Glomerular endothelial cell (primary cell): ENCODE data around the gene LMTK3. TPM values are rescaled to one million over a fixed set of nuclear protein-coding genes. Genes with fewer than 3 reads are reported as not detected.

Source experiments
- DNase-seq: peaks from one replicate; pipeline ENCODE4 v3.0.0-alpha.2; 2011; ENCODE audit warnings: low read depth, low spot score; ENCODE audit errors: extremely low read depth
- total RNA-seq: library from RNA; depleted of rRNA; stranded (reverse); fragments of >200 nt; gene quantifications from 2 replicates; pipeline ENCODE4 v1.2.3, GENCODE V29; 2015

LMTK3 gene
- total RNA-seq, 1 donor from 2014 or later = not detected

DNA sequence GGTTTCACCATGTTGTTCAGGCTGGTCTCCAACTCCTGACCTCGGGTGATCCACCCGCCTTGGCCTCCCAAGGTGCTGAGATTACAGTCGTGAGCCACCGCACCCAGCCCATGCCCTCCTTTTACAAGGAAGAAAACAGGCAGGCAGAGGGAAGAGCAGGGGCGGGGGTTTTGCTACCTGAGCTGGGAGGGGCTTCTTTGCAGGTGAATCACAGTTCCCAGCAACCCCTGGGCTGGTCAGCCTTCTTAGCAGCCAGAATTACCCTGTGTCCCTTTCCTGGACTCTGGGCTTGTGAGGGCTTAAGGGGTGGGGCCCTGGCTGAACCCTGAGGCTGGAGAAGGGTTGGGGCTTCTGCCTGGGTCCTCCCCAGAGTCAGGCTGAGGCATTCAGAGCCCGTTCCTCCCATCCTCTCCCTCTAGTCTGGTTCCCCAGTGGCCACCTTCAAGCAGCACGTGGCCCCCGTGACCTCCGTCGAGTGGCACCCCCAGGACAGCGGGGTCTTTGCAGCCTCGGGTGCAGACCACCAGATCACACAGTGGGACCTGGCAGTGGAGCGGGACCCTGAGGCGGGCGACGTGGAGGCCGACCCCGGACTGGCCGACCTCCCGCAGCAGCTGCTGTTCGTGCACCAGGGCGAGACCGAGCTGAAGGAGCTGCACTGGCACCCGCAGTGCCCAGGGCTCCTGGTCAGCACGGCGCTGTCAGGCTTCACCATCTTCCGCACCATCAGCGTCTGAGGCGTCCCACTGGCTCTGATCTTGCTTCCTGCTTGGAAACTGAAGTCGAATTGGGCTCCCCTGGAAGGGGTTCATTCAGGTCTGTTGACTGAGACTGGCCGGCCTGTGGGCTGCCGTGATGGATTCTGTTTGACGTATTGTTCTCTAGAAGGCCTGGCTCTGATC is 59.1 kb downstream of the LMTK3 start:
- DNase-seq = no peak

DNA sequence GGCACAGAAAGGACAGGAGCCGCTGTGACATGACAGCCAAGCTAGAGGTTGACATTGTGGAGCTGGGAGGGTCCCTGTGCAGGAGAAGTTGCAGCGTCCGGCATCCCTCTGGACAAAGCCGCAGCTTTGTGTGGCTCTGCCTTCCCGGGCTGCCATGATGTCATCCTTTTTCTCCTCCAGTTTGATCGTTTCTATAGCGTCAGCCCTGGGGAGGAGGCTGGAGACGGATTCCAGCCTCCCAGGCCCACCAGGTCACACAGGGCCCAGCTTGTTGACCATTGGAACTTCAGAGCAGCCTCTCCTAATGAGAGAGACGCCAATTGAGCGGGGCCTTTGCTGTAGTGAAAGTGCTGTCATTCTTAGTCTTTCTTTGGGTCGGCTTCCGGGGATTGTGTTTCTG is 60.0 kb downstream of the LMTK3 start:
- no peak for DNase-seq

DNA sequence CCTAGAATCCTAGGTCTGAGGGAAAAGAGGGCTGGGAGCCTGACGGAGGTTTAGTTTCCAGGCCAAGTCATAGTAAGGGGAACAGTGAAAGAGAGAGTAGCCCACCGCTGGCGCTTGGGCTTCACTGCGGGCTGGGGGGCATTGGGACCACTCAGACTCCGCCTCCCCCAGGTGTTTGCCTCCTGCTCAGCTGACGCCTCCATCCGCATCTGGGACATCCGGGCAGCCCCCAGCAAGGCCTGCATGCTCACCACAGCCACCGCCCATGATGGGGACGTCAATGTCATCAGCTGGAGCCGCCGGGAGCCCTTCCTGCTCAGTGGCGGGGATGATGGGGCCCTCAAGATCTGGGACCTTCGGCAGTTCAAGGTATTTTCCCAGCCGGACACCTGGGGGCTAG is 60.8 kb downstream of the LMTK3 start:
- DNase-seq = no peak

DNA sequence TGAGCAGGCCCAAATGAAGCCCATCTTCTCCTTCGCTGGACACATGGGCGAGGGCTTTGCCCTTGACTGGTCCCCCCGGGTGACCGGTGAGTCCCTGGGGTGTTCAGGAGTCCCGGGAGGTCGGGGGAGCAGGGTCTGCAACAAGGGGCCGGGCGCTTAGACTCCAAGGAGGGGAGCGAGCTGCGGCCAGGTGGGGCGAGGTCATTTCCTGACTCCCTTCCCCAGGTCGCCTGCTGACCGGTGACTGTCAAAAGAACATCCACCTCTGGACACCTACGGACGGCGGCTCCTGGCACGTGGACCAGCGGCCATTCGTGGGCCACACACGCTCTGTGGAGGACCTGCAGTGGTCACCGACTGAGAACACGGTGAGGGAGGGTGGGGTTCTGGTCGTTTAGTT is 61.2 kb downstream of the LMTK3 start:
- no peak for DNase-seq

DNA sequence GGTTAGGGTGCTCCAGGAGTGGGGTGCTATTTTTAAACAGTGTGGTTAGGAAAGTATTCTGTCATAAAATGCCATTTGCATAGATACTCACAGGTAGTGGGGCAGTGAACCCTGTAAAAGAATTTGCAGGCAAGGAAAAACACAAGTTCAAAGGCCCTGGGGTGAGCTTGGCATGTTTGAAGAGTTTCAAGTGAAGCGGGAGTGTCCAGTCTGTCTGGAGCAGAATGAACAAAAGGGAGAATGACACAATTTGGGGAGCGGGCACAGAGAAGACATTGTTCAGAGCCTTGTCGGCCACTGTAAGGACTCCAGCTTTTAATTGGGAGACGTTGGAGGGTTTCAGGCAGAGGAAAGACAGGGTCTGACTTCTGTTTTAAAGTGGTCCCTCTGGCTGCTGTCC is 63.1 kb downstream of the LMTK3 start:
- DNase-seq = no peak

DNA sequence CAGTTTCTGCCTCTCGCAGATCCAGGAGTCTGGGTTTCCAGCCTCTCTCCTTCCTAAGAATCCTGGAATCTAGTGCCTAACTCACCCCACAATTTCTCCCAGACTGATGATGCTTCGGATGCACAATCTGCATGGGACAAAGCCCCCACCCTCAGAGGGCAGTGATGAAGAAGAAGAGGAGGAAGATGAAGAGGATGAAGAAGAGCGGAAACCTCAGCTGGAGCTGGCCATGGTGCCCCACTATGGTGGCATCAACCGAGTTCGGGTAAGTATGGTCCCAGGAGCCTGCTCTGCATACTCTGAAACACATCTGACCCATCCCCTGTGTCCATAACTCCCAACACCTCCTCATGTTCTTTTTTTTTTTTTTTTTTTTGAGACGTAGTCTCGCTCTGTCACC is 65.1 kb downstream of the LMTK3 start:
- no peak for DNase-seq

DNA sequence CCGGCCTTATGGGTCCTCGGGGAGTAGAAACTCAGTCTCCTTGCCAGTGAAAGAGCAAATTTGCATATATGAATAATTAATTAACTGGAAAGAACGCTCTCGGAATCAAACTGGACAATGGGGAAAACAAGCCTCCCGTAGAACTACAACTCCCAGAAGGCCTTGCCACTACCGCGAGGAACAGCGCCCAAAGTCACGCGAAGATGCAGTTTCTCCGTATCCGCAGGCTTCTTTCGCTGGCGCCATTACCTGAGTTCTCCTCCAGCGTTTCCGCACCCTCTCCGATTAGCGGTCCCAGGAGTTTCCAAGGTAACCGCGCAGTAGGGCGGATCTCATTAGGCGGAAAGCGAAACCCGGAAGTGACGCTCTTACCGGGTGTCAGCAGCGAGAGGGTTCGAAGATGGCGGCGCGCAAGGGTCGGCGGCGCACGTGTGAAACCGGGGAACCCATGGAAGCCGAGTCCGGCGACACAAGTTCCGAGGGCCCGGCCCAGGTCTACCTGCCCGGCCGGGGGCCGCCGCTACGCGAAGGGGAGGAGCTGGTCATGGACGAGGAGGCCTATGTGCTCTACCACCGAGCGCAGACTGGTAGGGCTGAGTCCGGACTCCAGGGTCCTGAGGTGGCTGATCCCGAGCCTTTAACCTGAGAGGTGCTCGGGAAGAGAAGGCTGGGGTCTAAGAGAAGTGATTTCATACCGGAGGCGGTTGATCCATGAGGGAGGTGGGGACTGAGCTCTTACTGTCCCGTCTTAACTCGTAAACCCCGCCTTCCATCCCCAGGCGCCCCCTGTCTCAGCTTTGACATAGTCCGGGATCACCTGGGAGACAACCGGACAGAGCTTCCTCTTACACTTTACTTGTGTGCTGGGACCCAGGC is 65.8 kb downstream of the LMTK3 start, which contains the start of gene GRWD1:
Gene GRWD1, plus strand, starts transcription at position 378 of the 876 bp plus-strand sequence. Its CDS starts 23 bp downstream, at position 401.
- DNase-seq = peak; percentile 82

DNA sequence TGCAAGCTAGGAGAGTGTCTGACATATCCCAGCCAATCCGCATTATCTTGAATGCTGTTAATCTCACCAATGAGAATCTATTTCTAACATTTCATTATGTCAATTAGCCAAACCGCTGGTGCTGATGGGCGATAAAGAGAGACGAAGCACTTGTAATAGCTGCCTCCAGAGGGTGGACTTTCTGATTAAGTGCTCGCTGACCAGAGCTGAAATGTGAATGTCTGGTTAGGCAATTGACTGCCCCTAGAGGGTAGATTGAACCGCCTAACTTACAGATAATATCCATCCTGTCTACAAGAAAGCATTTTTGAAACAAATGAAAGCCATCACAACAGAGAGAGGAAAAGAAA is 66.4 kb downstream of the LMTK3 start:
- peak; percentile 88 for DNase-seq

DNA sequence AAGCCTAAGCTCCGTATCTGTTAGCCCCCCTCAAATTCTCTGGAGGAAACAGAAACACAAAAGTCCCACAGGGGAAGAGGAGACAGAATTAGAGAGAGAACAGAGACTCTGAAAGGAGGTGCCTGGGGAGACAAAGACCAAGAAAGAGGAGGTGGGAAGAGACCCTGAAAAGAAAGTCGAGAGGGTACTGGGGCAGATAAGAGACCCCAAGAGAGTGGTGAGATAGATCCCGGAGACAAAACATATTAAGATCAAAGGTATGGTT is 66.8 kb downstream of the LMTK3 start:
- DNase-seq = no peak

DNA sequence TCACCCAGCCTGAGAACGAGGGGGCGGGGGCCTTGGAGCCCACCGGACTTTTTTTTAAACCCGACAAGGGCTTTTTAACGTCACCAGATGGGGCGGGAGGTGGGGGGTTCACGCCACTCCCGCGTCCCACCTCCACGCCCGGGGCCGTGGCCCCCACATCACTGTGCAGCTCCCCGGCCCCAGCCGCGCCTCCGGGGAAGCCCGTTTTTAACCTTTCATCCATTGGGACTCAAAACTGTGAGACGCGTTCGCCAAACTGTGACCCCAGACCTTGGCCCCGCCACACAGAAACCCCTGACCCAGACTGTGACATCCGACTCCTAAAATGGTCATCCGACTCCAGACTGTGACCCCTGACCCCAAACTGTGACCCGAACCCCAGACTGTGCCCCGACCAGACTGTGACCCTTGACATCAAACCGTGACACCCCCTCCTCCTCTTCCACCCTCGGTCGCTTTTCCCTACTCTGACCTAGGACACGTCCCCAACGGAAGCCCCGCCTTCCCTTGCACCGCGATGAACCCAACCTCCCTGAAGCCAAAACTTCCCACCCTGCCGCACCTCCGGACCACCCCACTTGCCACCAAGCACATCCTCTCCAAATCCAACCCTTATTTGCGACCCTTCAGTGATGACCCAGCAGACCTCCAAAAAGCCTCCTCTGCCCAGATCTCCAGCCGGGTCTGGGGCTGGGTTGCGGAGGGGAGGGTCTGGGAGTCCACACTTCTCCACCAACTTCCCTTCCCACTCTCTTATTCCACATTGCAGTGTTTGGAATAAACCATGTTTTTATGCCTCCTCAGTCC is 67.3 kb downstream of the LMTK3 start:
- no peak for DNase-seq

DNA sequence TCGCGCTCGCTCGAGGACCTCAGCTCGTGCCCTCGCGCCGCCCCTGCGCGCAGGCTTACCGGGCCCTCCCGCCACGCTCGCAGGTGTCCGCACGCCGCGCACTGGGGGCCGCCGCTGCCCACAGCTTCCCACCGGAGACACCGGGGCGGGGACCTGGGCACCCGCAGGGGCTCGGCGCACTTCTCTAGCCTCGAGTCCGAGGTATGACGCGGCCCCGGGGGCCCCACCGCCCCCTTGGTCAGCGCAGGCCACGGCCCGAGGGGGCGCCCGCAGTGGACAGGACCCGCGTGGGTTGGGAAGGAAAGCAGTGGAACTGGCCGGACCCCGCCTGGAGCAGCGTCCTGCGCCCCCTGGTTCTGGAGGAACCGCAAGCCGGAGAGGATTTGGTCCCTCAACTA is 67.9 kb downstream of the LMTK3 start:
- DNase-seq = no peak

DNA sequence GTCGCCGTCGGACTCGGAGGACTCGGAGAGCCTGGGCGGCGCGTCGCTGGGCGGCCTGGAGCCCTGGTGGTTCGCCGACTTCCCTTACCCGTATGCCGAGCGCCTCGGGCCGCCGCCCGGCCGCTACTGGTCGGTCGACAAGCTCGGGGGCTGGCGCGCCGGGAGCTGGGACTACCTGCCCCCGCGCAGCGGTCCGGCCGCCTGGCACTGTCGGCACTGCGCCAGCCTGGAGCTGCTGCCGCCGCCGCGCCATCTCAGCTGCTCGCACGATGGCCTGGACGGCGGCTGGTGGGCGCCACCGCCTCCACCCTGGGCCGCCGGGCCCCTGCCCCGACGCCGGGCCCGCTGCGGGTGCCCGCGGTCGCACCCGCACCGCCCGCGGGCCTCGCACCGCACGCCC is 68.4 kb downstream of the LMTK3 start:
- no peak for DNase-seq

DNA sequence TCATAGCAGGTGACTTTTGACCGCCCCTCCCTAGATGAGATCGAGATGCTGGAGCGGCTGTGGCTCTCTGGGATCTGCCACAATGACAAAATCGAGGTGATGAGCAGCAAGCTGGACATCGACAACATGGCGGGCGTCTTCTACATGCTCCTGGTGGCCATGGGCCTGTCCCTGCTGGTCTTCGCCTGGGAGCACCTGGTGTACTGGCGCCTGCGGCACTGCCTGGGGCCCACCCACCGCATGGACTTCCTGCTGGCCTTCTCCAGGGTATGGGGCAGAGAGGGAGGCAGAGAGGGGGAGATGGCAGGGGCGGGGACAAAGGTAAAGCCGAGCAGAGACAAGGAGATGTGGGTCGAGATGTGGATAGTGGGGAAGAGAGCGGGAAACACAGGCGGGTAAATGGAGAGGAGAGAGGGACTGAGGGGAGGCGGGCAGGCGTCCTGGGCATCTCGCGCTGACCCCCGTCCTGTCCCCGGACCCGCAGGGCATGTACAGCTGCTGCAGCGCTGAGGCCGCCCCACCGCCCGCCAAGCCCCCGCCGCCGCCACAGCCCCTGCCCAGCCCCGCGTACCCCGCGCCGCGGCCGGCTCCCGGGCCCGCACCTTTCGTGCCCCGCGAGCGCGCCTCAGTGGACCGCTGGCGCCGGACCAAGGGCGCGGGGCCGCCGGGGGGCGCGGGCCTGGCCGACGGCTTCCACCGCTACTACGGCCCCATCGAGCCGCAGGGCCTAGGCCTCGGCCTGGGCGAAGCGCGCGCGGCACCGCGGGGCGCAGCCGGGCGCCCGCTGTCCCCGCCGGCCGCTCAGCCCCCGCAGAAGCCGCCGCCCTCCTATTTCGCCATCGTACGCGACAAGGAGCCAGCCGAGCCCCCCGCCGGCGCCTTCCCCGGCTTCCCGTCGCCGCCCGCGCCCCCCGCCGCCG is 69.3 kb downstream of the LMTK3 start:
- no peak for DNase-seq

DNA sequence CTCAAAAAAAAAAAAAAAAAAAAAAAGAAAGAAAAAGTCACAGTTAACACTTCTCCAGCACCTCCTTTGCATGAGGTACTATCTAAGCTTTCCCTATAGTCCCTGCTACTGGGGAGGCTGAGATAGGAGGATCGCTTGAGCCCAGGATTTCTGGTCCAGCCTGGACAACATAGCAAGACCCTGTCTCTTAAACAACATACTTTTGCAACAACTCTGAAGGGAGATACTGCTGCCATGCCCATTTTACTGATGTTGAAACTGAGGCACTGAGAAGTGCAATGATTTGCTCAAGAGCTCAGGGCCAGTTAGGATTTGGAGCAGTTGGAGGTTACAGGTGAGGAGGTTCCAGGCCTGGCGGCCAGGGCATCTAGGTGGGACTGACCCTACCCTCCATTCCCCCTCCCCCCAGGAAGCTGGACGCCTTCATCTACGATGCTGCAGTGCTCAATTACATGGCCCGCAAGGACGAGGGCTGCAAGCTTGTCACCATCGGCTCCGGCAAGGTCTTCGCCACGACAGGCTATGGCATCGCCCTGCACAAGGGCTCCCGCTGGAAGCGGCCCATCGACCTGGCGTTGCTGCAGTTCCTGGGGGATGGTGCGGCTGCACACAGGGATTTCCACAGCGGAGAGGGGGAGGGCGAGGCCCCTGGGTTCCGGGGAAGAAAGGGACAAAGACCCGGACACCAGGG is 70.1 kb downstream of the LMTK3 start:
- DNase-seq = no peak

DNA sequence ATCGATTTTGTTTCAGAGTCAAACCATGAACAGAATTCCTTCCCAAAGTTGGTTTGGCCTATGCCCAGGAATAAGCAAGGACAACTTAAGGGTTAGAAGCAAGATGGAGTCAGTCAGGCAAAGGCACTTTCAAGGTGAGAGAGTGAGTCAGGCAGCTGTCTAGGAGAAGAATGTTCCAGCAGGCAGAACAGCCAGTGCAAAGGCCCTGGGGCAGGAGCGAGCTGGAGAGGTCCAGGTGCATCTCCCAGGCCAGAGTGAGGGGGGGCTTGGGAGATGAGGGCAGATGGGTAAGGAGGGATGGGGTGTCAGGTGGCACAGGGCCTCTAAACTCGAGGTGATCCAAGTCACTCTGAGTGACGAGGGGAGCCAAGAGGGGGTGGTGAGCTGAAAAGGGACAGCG is 75.0 kb downstream of the LMTK3 start:
- DNase-seq = no peak

Other genes with a start within 250 kb of the LMTK3 start
- 0.23 and 1.2 TPM in 2 replicates for gene ZNF114, start 241.8 kb downstream of the LMTK3 start, total RNA-seq
- gene EMP3, start 186.3 kb downstream of the LMTK3 start, total RNA-seq = 37.7 and 44.7 TPM in 2 replicates
- gene TMEM143, start 147.9 kb downstream of the LMTK3 start, total RNA-seq = 5.1 and 6.8 TPM in 2 replicates
- gene SYNGR4, start 147.5 kb downstream of the LMTK3 start, total RNA-seq = not detected in 2 replicates
- 174 and 177 TPM in 2 replicates for gene KDELR1, start 120.3 kb downstream of the LMTK3 start, total RNA-seq
- gene GRIN2D, start 118.2 kb downstream of the LMTK3 start, total RNA-seq = 0.53 and 0.76 TPM in 2 replicates
- gene GRWD1, start 65.9 kb downstream of the LMTK3 start, total RNA-seq = 34.2 and 35.7 TPM in 2 replicates
- 0.73 and 1.2 TPM in 2 replicates for gene KCNJ14, start 56.3 kb downstream of the LMTK3 start, total RNA-seq
- gene CYTH2, start 42.5 kb downstream of the LMTK3 start, total RNA-seq = 78.1 and 91.0 TPM in 2 replicates
- gene SULT2B1, start 40.3 kb upstream of the LMTK3 start, total RNA-seq = 0.19 TPM in 1 of 2 replicates, not detected in the other
- gene SPACA4, start 94.9 kb upstream of the LMTK3 start, total RNA-seq = not detected in 2 replicates
- not detected in 2 replicates for gene FAM83E, start 103.2 kb upstream of the LMTK3 start, total RNA-seq
- gene RPL18, start 107.3 kb upstream of the LMTK3 start, total RNA-seq = 1,686 and 2,007 TPM in 2 replicates
- gene SPHK2, start 107.7 kb upstream of the LMTK3 start, total RNA-seq = 8.9 and 21.2 TPM in 2 replicates
- gene DBP, start 125.5 kb upstream of the LMTK3 start, total RNA-seq = 2.9 and 4.1 TPM in 2 replicates
- gene CA11, start 134.4 kb upstream of the LMTK3 start, total RNA-seq = 2.6 and 3.2 TPM in 2 replicates
- gene NTN5, start 161.2 kb upstream of the LMTK3 start, total RNA-seq = 1.4 and 1.8 TPM in 2 replicates
- gene FUT2, start 184.1 kb upstream of the LMTK3 start, total RNA-seq = not detected in 2 replicates
- 0.29 and 1.6 TPM in 2 replicates for gene MAMSTR, start 207.9 kb upstream of the LMTK3 start, total RNA-seq
- 153 and 158 TPM in 2 replicates for gene RASIP1, start 228.8 kb upstream of the LMTK3 start, total RNA-seq
- not detected in 2 replicates for gene IZUMO1, start 235.1 kb upstream of the LMTK3 start, total RNA-seq
- 6.1 and 6.4 TPM in 2 replicates for gene FUT1, start 240.8 kb upstream of the LMTK3 start, total RNA-seq
- not detected in 2 replicates for gene FGF21, start 243.7 kb upstream of the LMTK3 start, total RNA-seq